Ishikawa (cell line): ENCODE data around the gene DNAJC6.

Experiments used
- EP300 ChIP-seq: IDR thresholded peaks from 2 replicates; pipeline ENCODE4 v1.6.1; 2012; ENCODE audit warnings: borderline replicate concordance
- NFIC ChIP-seq: IDR thresholded peaks from 2 replicates; pipeline ENCODE4 v1.6.1; 2012
- TCF12 ChIP-seq: IDR thresholded peaks from 2 replicates; pipeline ENCODE4 v1.6.1; 2012; ENCODE audit warnings: low read depth
- TF ChIP-seq, protein P1 (sequence below): IDR thresholded peaks from 2 replicates; pipeline ENCODE4 v1.6.1; 2012; ENCODE audit warnings: low read depth, mild to moderate bottlenecking

DNA sequence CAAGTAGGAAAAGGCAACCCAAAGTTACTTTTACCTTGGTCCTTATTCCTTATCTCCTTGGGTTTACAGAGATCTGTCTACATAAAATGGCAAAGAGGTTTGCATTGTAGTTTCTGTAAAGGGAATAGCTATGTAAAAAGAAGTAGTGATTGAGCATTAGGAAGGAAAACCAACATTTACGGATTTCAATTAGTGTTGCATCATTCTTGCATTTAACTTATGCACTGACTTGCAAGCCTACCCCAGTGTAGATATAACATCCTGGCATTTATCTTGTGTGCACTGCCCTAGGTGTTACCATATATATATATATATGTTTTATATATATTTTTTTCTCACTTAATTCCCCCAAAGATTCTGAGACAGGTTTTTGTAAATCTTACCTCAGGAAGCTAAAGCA, 107.4 kb downstream of the DNAJC6 start:
- TF ChIP-seq, protein P1, sequence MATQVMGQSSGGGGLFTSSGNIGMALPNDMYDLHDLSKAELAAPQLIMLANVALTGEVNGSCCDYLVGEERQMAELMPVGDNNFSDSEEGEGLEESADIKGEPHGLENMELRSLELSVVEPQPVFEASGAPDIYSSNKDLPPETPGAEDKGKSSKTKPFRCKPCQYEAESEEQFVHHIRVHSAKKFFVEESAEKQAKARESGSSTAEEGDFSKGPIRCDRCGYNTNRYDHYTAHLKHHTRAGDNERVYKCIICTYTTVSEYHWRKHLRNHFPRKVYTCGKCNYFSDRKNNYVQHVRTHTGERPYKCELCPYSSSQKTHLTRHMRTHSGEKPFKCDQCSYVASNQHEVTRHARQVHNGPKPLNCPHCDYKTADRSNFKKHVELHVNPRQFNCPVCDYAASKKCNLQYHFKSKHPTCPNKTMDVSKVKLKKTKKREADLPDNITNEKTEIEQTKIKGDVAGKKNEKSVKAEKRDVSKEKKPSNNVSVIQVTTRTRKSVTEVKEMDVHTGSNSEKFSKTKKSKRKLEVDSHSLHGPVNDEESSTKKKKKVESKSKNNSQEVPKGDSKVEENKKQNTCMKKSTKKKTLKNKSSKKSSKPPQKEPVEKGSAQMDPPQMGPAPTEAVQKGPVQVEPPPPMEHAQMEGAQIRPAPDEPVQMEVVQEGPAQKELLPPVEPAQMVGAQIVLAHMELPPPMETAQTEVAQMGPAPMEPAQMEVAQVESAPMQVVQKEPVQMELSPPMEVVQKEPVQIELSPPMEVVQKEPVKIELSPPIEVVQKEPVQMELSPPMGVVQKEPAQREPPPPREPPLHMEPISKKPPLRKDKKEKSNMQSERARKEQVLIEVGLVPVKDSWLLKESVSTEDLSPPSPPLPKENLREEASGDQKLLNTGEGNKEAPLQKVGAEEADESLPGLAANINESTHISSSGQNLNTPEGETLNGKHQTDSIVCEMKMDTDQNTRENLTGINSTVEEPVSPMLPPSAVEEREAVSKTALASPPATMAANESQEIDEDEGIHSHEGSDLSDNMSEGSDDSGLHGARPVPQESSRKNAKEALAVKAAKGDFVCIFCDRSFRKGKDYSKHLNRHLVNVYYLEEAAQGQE, result no peak
- TF ChIP-seq TCF12, result no peak
- TF ChIP-seq EP300, result no peak
- no peak for TF ChIP-seq NFIC
